Measurements from ENCODE around the gene TLK2.
"Not testable (repeated sequence)": the region's sequence is repeated elsewhere in the genome, so short reads cannot be mapped to it uniquely, and the experiment has no call there.

Gene TLK2

GRCh38 chr17:62558941-62559340 is 80.3 kb downstream of the TLK2 start:
- H3K4me3 ChIP-seq; H3K27me3 ChIP-seq (ENCODE audit: low read depth); H3K36me3 ChIP-seq (replicated peaks); H3K4me1 ChIP-seq; H3K9me3 ChIP-seq; DNase-seq (ENCODE audit: low spot score in 2 of 2); in situ Hi-C loops (cut with MboI; ENCODE audit: low sequenced_read_pairs): not testable (repeated sequence)

- peaks cover 18% of the 10 kb centered on the region for H3K36me3 ChIP-seq (replicated peaks)
- H3K4me1 ChIP-seq; H3K4me3 ChIP-seq; H3K9me3 ChIP-seq; H3K27me3 ChIP-seq (ENCODE audit: low read depth); in situ Hi-C loops (cut with MboI; ENCODE audit: low sequenced_read_pairs); DNase-seq (ENCODE audit: low spot score in 2 of 2): not testable (repeated sequence)
Observed at GRCh38 chr17:62560971-62561370, 82.3 kb downstream of the TLK2 start.

- Histone ChIP-seq H3K27me3 (ENCODE audit: low read depth) (no peaks in the 10 kb centered on the region), H3K36me3 (replicated peaks) (peaks cover 26% of the 10 kb centered on the region), H3K4me1 (peaks cover 5% of the 10 kb centered on the region), H3K9me3 (no peaks in the 10 kb centered on the region), H3K4me3 (no peak overlapping the region)
- no peak for DNase-seq (ENCODE audit: low spot score in 2 of 2)
- in situ Hi-C loops (cut with MboI; ENCODE audit: low sequenced_read_pairs) = no loop called here
Observed at GRCh38 chr17:62562656-62563055, 84.0 kb downstream of the TLK2 start.

DNA sequence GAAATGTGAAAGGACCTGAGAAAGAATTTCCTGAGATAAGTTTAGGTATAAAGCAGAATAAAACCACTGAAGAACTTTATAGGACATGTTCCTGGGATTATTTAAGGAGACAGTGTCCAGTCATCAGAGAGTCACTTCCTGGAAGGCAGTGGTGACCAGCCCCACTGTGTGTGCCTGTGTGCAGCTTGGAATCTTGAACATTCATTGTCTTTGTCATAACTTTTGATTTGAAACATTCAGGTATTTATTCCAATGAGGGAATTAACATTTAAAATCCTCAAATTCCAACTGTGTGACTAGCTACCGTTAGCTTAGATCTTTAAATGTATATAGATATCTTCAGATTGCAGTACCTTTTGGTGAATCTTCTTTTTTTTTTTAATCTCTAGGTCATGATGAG is 87.2 kb downstream of the TLK2 start:
- Histone ChIP-seq H3K9me3 (no peaks in the 10 kb centered on the region), H3K4me1 (no peaks in the 10 kb centered on the region), H3K27me3 (ENCODE audit: low read depth) (no peaks in the 10 kb centered on the region), H3K4me3 (no peak overlapping the region), H3K36me3 (replicated peaks) (peaks cover 31% of the 10 kb centered on the region)
- DNase-seq (ENCODE audit: low spot score in 2 of 2) = no peak
- in situ Hi-C loops (cut with MboI; ENCODE audit: low sequenced_read_pairs) = no loop called here

GRCh38 chr17:62566996-62567578 is 88.5 kb downstream of the TLK2 start:
- no peak for DNase-seq (ENCODE audit: low spot score in 2 of 2)
- no peaks in the 10 kb centered on the region for H3K27me3 ChIP-seq (ENCODE audit: low read depth)
- in situ Hi-C loops (cut with MboI; ENCODE audit: low sequenced_read_pairs) = no loop called here
- H3K4me1 ChIP-seq = no peaks in the 10 kb centered on the region
- H3K36me3 ChIP-seq (replicated peaks) = peaks cover 31% of the 10 kb centered on the region
- H3K4me3 ChIP-seq = no peak overlapping the region
- H3K9me3 ChIP-seq = no peaks in the 10 kb centered on the region

DNA sequence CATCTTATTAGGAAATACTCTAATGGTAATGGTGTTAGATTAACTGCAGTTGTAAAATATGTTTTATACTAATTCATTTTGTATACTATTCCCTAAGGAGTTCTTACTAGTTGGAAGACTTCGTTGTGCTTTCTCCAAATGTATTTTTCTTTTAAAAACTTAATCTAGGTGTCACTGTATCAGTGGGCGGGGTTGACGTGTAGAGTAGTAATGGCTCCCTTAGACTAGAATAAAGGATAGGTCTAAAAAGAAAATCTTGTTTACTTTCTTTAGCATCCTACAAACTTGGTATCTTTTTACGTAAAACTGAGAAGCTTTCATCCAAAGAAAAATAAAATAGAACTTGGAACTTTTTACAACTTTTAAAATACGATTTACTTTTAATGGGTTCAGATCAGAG is 93.9 kb downstream of the TLK2 start:
- Histone ChIP-seq H3K4me1 (no peaks in the 10 kb centered on the region), H3K27me3 (ENCODE audit: low read depth) (no peaks in the 10 kb centered on the region), H3K36me3 (replicated peaks) (peaks cover 40% of the 10 kb centered on the region), H3K9me3 (no peaks in the 10 kb centered on the region), H3K4me3 (no peak overlapping the region)
- no peak for DNase-seq (ENCODE audit: low spot score in 2 of 2)
- in situ Hi-C loops (cut with MboI; ENCODE audit: low sequenced_read_pairs) = no loop called here

- peaks cover 42% of the 10 kb centered on the region for H3K36me3 ChIP-seq (replicated peaks)
- H3K4me3 ChIP-seq = no peak overlapping the region
- no peaks in the 10 kb centered on the region for H3K4me1 ChIP-seq
- no peak for DNase-seq (ENCODE audit: low spot score in 2 of 2)
- no peaks in the 10 kb centered on the region for H3K9me3 ChIP-seq
- in situ Hi-C loops (cut with MboI; ENCODE audit: low sequenced_read_pairs) = no loop called here
- no peaks in the 10 kb centered on the region for H3K27me3 ChIP-seq (ENCODE audit: low read depth)
Observed at GRCh38 chr17:62572888-62573401, 94.3 kb downstream of the TLK2 start.

GRCh38 chr17:62573480-62574117 is 95.0 kb downstream of the TLK2 start:
- Histone ChIP-seq H3K4me1 (no peaks in the 10 kb centered on the region), H3K4me3 (no peak overlapping the region), H3K36me3 (replicated peaks) (peaks cover 48% of the 10 kb centered on the region), H3K9me3 (no peaks in the 10 kb centered on the region), H3K27me3 (ENCODE audit: low read depth) (no peaks in the 10 kb centered on the region)
- in situ Hi-C loops (cut with MboI; ENCODE audit: low sequenced_read_pairs) = no loop called here
- no peak for DNase-seq (ENCODE audit: low spot score in 2 of 2)

GRCh38 chr17:62576382-62576781 is 97.8 kb downstream of the TLK2 start:
- Histone ChIP-seq H3K4me1 (no peaks in the 10 kb centered on the region), H3K9me3 (no peaks in the 10 kb centered on the region), H3K36me3 (replicated peaks) (peaks cover 47% of the 10 kb centered on the region), H3K4me3 (no peak overlapping the region), H3K27me3 (ENCODE audit: low read depth) (no peaks in the 10 kb centered on the region)
- DNase-seq (ENCODE audit: low spot score in 2 of 2) = no peak
- in situ Hi-C loops (cut with MboI; ENCODE audit: low sequenced_read_pairs) = no loop called here

DNA sequence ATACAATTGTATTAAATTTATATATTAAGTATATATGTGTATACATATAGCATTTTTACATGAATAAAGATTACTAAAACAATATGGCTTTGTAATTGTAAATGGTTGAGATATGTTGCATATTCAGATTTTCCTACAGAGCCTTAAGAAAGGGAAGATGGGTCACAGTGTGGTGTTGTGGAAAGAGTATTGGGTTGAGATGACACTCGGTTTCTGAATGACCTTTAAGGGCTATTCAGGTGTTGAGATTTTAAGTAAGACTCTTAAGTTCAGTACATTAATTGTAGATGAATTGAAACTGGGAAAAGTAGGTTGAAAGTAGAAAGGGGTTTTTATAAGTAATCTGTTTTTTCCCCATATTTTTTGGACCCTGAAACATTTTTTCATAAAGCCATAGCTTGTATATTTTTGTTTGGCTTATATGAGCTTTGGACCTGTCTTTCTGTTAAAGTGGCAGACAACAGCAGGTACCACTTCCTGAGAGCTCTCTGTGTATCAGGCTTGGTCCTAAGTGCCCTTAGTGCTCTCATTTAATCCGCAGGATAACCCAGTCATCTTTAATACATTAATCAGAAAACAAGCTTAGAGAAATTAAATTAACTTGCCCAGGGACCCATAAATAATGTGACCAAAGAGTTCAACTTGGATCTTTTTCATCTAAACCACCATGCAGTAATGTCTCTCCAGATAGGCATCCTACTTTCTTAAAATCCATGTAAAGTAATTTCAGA is 100.3 kb downstream of the TLK2 start:
- Histone ChIP-seq H3K36me3 (replicated peaks) (peaks cover 37% of the 10 kb centered on the region), H3K4me3 (no peak overlapping the region), H3K4me1 (no peaks in the 10 kb centered on the region), H3K27me3 (ENCODE audit: low read depth) (no peaks in the 10 kb centered on the region), H3K9me3 (no peaks in the 10 kb centered on the region)
- DNase-seq (ENCODE audit: low spot score in 2 of 2) = no peak
- in situ Hi-C loops (cut with MboI; ENCODE audit: low sequenced_read_pairs) = no loop called here

- H3K9me3 ChIP-seq = no peaks in the 10 kb centered on the region
- DNase-seq (ENCODE audit: low spot score in 2 of 2) = no peak
- peaks cover 38% of the 10 kb centered on the region for H3K36me3 ChIP-seq (replicated peaks)
- no peaks in the 10 kb centered on the region for H3K27me3 ChIP-seq (ENCODE audit: low read depth)
- H3K4me1 ChIP-seq = no peaks in the 10 kb centered on the region
- in situ Hi-C loops (cut with MboI; ENCODE audit: low sequenced_read_pairs) = no loop called here
- no peak overlapping the region for H3K4me3 ChIP-seq
Observed at GRCh38 chr17:62580947-62581346, 102.3 kb downstream of the TLK2 start.

GRCh38 chr17:62581764-62582163 is 103.1 kb downstream of the TLK2 start:
- Histone ChIP-seq H3K4me1 (no peaks in the 10 kb centered on the region), H3K27me3 (ENCODE audit: low read depth) (no peaks in the 10 kb centered on the region), H3K9me3 (no peaks in the 10 kb centered on the region), H3K36me3 (replicated peaks) (peaks cover 37% of the 10 kb centered on the region), H3K4me3 (no peak overlapping the region)
- in situ Hi-C loops (cut with MboI; ENCODE audit: low sequenced_read_pairs) = no loop called here
- no peak for DNase-seq (ENCODE audit: low spot score in 2 of 2)

GRCh38 chr17:62587554-62587953 is 108.9 kb downstream of the TLK2 start:
- in situ Hi-C loops (cut with MboI; ENCODE audit: low sequenced_read_pairs) = no loop called here
- Histone ChIP-seq H3K36me3 (replicated peaks) (peaks cover 32% of the 10 kb centered on the region), H3K4me1 (no peaks in the 10 kb centered on the region), H3K9me3 (no peaks in the 10 kb centered on the region), H3K27me3 (ENCODE audit: low read depth) (no peaks in the 10 kb centered on the region), H3K4me3 (no peak overlapping the region)
- DNase-seq (ENCODE audit: low spot score in 2 of 2) = no peak

GRCh38 chr17:62588109-62588508 is 109.5 kb downstream of the TLK2 start:
- in situ Hi-C loops (cut with MboI; ENCODE audit: low sequenced_read_pairs) = no loop called here
- H3K27me3 ChIP-seq (ENCODE audit: low read depth) = no peaks in the 10 kb centered on the region
- H3K36me3 ChIP-seq (replicated peaks) = peaks cover 32% of the 10 kb centered on the region
- no peak overlapping the region for H3K4me3 ChIP-seq
- H3K9me3 ChIP-seq = no peaks in the 10 kb centered on the region
- DNase-seq (ENCODE audit: low spot score in 2 of 2) = no peak
- H3K4me1 ChIP-seq = no peaks in the 10 kb centered on the region

Measured in HAP-1 (cell line).